ENCODE data around the gene PARD3.
"Not testable (repeated sequence)": the region's sequence is repeated elsewhere in the genome, so short reads cannot be mapped to it uniquely, and the experiment has no call there.

Gene PARD3

GRCh38 chr10:34753014-34753757 is 61.9 kb downstream of the PARD3 start:
- Histone ChIP-seq H3K36me3 (ENCODE audit: control insufficient read depth in 1 of 2, insufficient read depth in 2 of 2, low read length in 2 of 2) (no peaks in the 10 kb centered on the region), H3K9me3 (ENCODE audit: control insufficient read depth in 1 of 2, low read length in 2 of 2) (no peaks in the 10 kb centered on the region), H3K27ac (ENCODE audit: low read length) (no peak overlapping the region), H3K4me1 (ENCODE audit: control insufficient read depth in 1 of 2, insufficient read depth in 2 of 2, low read length in 2 of 2) (peaks cover 0 to 32% of the 10 kb centered on the region in 2 donors), H3K27me3 (ENCODE audit: low read depth, low read length) (no peaks in the 10 kb centered on the region), H3K4me3 (ENCODE audit: low read depth in 1 of 2, low read length in 2 of 2) (no peak overlapping the region)

GRCh38 chr10:34751272-34751671 is 63.8 kb downstream of the PARD3 start:
- H3K9me3 ChIP-seq (ENCODE audit: control insufficient read depth in 1 of 2, low read length in 2 of 2) = no peaks in the 10 kb centered on the region
- H3K4me3 ChIP-seq (ENCODE audit: low read depth in 1 of 2, low read length in 2 of 2) = no peak overlapping the region
- peaks cover 0 to 30% of the 10 kb centered on the region in 2 donors for H3K4me1 ChIP-seq (ENCODE audit: control insufficient read depth in 1 of 2, insufficient read depth in 2 of 2, low read length in 2 of 2)
- no peaks in the 10 kb centered on the region for H3K36me3 ChIP-seq (ENCODE audit: control insufficient read depth in 1 of 2, insufficient read depth in 2 of 2, low read length in 2 of 2)
- H3K27me3 ChIP-seq (ENCODE audit: low read depth, low read length) = no peaks in the 10 kb centered on the region
- H3K27ac ChIP-seq (ENCODE audit: low read length) = no peak overlapping the region

GRCh38 chr10:34750795-34751194 is 64.3 kb downstream of the PARD3 start:
- H3K36me3 ChIP-seq (ENCODE audit: control insufficient read depth in 1 of 2, insufficient read depth in 2 of 2, low read length in 2 of 2); H3K27ac ChIP-seq (ENCODE audit: low read length); H3K9me3 ChIP-seq (ENCODE audit: control insufficient read depth in 1 of 2, low read length in 2 of 2); H3K27me3 ChIP-seq (ENCODE audit: low read depth, low read length); H3K4me3 ChIP-seq (ENCODE audit: low read depth in 1 of 2, low read length in 2 of 2): not testable (repeated sequence)
- peaks cover 0 to 30% of the 10 kb centered on the region in 2 donors for H3K4me1 ChIP-seq (ENCODE audit: control insufficient read depth in 1 of 2, insufficient read depth in 2 of 2, low read length in 2 of 2)

- H3K4me1 ChIP-seq (ENCODE audit: control insufficient read depth in 1 of 2, insufficient read depth in 2 of 2, low read length in 2 of 2) = peaks cover 0 to 32% of the 10 kb centered on the region in 2 donors
- H3K27me3 ChIP-seq (ENCODE audit: low read depth, low read length) = no peaks in the 10 kb centered on the region
- H3K36me3 ChIP-seq (ENCODE audit: control insufficient read depth in 1 of 2, insufficient read depth in 2 of 2, low read length in 2 of 2) = no peaks in the 10 kb centered on the region
- no peaks in the 10 kb centered on the region for H3K9me3 ChIP-seq (ENCODE audit: control insufficient read depth in 1 of 2, low read length in 2 of 2)
- H3K4me3 ChIP-seq (ENCODE audit: low read depth in 1 of 2, low read length in 2 of 2) = no peak overlapping the region
- no peak overlapping the region for H3K27ac ChIP-seq (ENCODE audit: low read length)
Measured at GRCh38 chr10:34748767-34749166, 66.3 kb downstream of the PARD3 start.

- H3K9me3 ChIP-seq (ENCODE audit: control insufficient read depth in 1 of 2, low read length in 2 of 2) = no peaks in the 10 kb centered on the region
- H3K4me1 ChIP-seq (ENCODE audit: control insufficient read depth in 1 of 2, insufficient read depth in 2 of 2, low read length in 2 of 2) = peaks cover 0 to 31% of the 10 kb centered on the region in 2 donors
- H3K36me3 ChIP-seq (ENCODE audit: control insufficient read depth in 1 of 2, insufficient read depth in 2 of 2, low read length in 2 of 2) = no peaks in the 10 kb centered on the region
- H3K27me3 ChIP-seq (ENCODE audit: low read depth, low read length) = no peaks in the 10 kb centered on the region
- no peak overlapping the region for H3K27ac ChIP-seq (ENCODE audit: low read length)
- no peak overlapping the region for H3K4me3 ChIP-seq (ENCODE audit: low read depth in 1 of 2, low read length in 2 of 2)
Measured at GRCh38 chr10:34748357-34748756, 66.7 kb downstream of the PARD3 start.

GRCh38 chr10:34746094-34746493 is 69.0 kb downstream of the PARD3 start:
- Histone ChIP-seq H3K36me3 (ENCODE audit: control insufficient read depth in 1 of 2, insufficient read depth in 2 of 2, low read length in 2 of 2) (no peaks in the 10 kb centered on the region), H3K27ac (ENCODE audit: low read length) (no peak overlapping the region), H3K9me3 (ENCODE audit: control insufficient read depth in 1 of 2, low read length in 2 of 2) (no peaks in the 10 kb centered on the region), H3K4me3 (ENCODE audit: low read depth in 1 of 2, low read length in 2 of 2) (no peak overlapping the region), H3K4me1 (ENCODE audit: control insufficient read depth in 1 of 2, insufficient read depth in 2 of 2, low read length in 2 of 2) (peaks cover 0 to 30% of the 10 kb centered on the region in 2 donors), H3K27me3 (ENCODE audit: low read depth, low read length) (no peaks in the 10 kb centered on the region)

- Histone ChIP-seq H3K27me3 (ENCODE audit: low read depth, low read length) (no peaks in the 10 kb centered on the region), H3K4me3 (ENCODE audit: low read depth in 1 of 2, low read length in 2 of 2) (no peak overlapping the region), H3K9me3 (ENCODE audit: control insufficient read depth in 1 of 2, low read length in 2 of 2) (no peaks in the 10 kb centered on the region), H3K27ac (ENCODE audit: low read length) (no peak overlapping the region), H3K36me3 (ENCODE audit: control insufficient read depth in 1 of 2, insufficient read depth in 2 of 2, low read length in 2 of 2) (no peaks in the 10 kb centered on the region), H3K4me1 (ENCODE audit: control insufficient read depth in 1 of 2, insufficient read depth in 2 of 2, low read length in 2 of 2) (peaks cover 0 to 31% of the 10 kb centered on the region in 2 donors)
Measured at GRCh38 chr10:34745244-34745643, 69.9 kb downstream of the PARD3 start.

GRCh38 chr10:34744590-34744989 is 70.5 kb downstream of the PARD3 start:
- H3K4me3 ChIP-seq (ENCODE audit: low read depth in 1 of 2, low read length in 2 of 2) = no peak overlapping the region

GRCh38 chr10:34743814-34744213 is 71.3 kb downstream of the PARD3 start:
- Histone ChIP-seq H3K27ac (ENCODE audit: low read length) (peak overlapping the region; percentile 64), H3K9me3 (ENCODE audit: control insufficient read depth in 1 of 2, low read length in 2 of 2) (no peaks in the 10 kb centered on the region), H3K36me3 (ENCODE audit: control insufficient read depth in 1 of 2, insufficient read depth in 2 of 2, low read length in 2 of 2) (no peaks in the 10 kb centered on the region), H3K4me3 (ENCODE audit: low read depth in 1 of 2, low read length in 2 of 2) (no peak overlapping the region), H3K4me1 (ENCODE audit: control insufficient read depth in 1 of 2, insufficient read depth in 2 of 2, low read length in 2 of 2) (peaks cover 0 to 42% of the 10 kb centered on the region in 2 donors), H3K27me3 (ENCODE audit: low read depth, low read length) (no peaks in the 10 kb centered on the region)

More at GRCh38 chr10:34744590-34744989, 70.5 kb downstream of the PARD3 start:
- no peaks in the 10 kb centered on the region for H3K36me3 ChIP-seq (ENCODE audit: control insufficient read depth in 1 of 2, insufficient read depth in 2 of 2, low read length in 2 of 2)
- H3K27ac ChIP-seq (ENCODE audit: low read length) = no peak overlapping the region
- H3K27me3 ChIP-seq (ENCODE audit: low read depth, low read length) = no peaks in the 10 kb centered on the region
- H3K4me1 ChIP-seq (ENCODE audit: control insufficient read depth in 1 of 2, insufficient read depth in 2 of 2, low read length in 2 of 2) = peaks cover 0 to 37% of the 10 kb centered on the region in 2 donors
- no peaks in the 10 kb centered on the region for H3K9me3 ChIP-seq (ENCODE audit: control insufficient read depth in 1 of 2, low read length in 2 of 2)

- peaks cover 0 to 44% of the 10 kb centered on the region in 2 donors for H3K4me1 ChIP-seq (ENCODE audit: control insufficient read depth in 1 of 2, insufficient read depth in 2 of 2, low read length in 2 of 2)
Measured at GRCh38 chr10:34742456-34742855, 72.6 kb downstream of the PARD3 start.

GRCh38 chr10:34741087-34741486 is 74.0 kb downstream of the PARD3 start:
- peaks cover 0 to 42% of the 10 kb centered on the region in 2 donors for H3K4me1 ChIP-seq (ENCODE audit: control insufficient read depth in 1 of 2, insufficient read depth in 2 of 2, low read length in 2 of 2)
- H3K9me3 ChIP-seq (ENCODE audit: control insufficient read depth in 1 of 2, low read length in 2 of 2); H3K27me3 ChIP-seq (ENCODE audit: low read depth, low read length); H3K27ac ChIP-seq (ENCODE audit: low read length); H3K36me3 ChIP-seq (ENCODE audit: control insufficient read depth in 1 of 2, insufficient read depth in 2 of 2, low read length in 2 of 2); H3K4me3 ChIP-seq (ENCODE audit: low read depth in 1 of 2, low read length in 2 of 2): not testable (repeated sequence)

More at GRCh38 chr10:34742456-34742855, 72.6 kb downstream of the PARD3 start:
- no peaks in the 10 kb centered on the region for H3K27me3 ChIP-seq (ENCODE audit: low read depth, low read length)
- no peak overlapping the region for H3K27ac ChIP-seq (ENCODE audit: low read length)
- no peaks in the 10 kb centered on the region for H3K9me3 ChIP-seq (ENCODE audit: control insufficient read depth in 1 of 2, low read length in 2 of 2)
- H3K4me3 ChIP-seq (ENCODE audit: low read depth in 1 of 2, low read length in 2 of 2) = no peak overlapping the region
- H3K36me3 ChIP-seq (ENCODE audit: control insufficient read depth in 1 of 2, insufficient read depth in 2 of 2, low read length in 2 of 2) = no peaks in the 10 kb centered on the region

- Histone ChIP-seq H3K27ac (ENCODE audit: low read length) (no peak overlapping the region), H3K27me3 (ENCODE audit: low read depth, low read length) (no peaks in the 10 kb centered on the region), H3K36me3 (ENCODE audit: control insufficient read depth in 1 of 2, insufficient read depth in 2 of 2, low read length in 2 of 2) (no peaks in the 10 kb centered on the region), H3K4me1 (ENCODE audit: control insufficient read depth in 1 of 2, insufficient read depth in 2 of 2, low read length in 2 of 2) (peaks cover 0 to 44% of the 10 kb centered on the region in 2 donors), H3K4me3 (ENCODE audit: low read depth in 1 of 2, low read length in 2 of 2) (peak overlapping the region in 1 of 2 donors; percentile 23), H3K9me3 (ENCODE audit: control insufficient read depth in 1 of 2, low read length in 2 of 2) (no peaks in the 10 kb centered on the region)
Measured at GRCh38 chr10:34740321-34740720, 74.8 kb downstream of the PARD3 start.

All from muscle layer of duodenum (tissue), 2 donors.